ENCODE results near the gene NR0B1. TPM values are rescaled to one million over a fixed set of nuclear protein-coding genes. Genes with fewer than 3 reads are reported as not detected.

Gene NR0B1
- total RNA-seq, 2 donors from 2014 or later = 9.6 to 15.2 TPM

GRCh38 chrX:30313322-30313721, 4.1 kb upstream of the NR0B1 start:
- Mint-ChIP-seq H3K36me3 (ENCODE audit: low read depth) (no peaks in the 10 kb centered on the region), H3K4me3 (no peak overlapping the region), H3K4me1 (no peaks in the 10 kb centered on the region), H3K27ac (no peak overlapping the region), H3K9me3 (no peaks in the 10 kb centered on the region), H3K27me3 (ENCODE audit: insufficient read depth) (peaks cover 27% of the 10 kb centered on the region)
- H3K9ac ChIP-seq (ENCODE audit: extremely low read depth, low read length, poor library complexity, severe bottlenecking) = no peak overlapping the region
- no peak overlapping the region for H3K4me3 ChIP-seq (ENCODE audit: low read length)
- no peaks in the 10 kb centered on the region for H3K4me1 ChIP-seq (ENCODE audit: control insufficient read depth, insufficient read depth, low read length)
- no peak for TF ChIP-seq CTCF (conservative IDR thresholded peaks at IDR 0.05)
- no peak for DNase-seq
- H3K36me3 ChIP-seq (ENCODE audit: control insufficient read depth, insufficient read depth, low read length) = no peaks in the 10 kb centered on the region
- no peaks in the 10 kb centered on the region for H3K9me3 ChIP-seq (ENCODE audit: control insufficient read depth, low read length)
- peaks cover 17% of the 10 kb centered on the region for H3K27me3 ChIP-seq (ENCODE audit: control insufficient read depth, insufficient read depth, low read length, poor library complexity, severe bottlenecking)
- WGBS, 2 experiments (ENCODE audit: insufficient coverage in 1 of 2, insufficient read length in 1 of 2) = 80 to 91% methylated on average over 1 to 3 of the region's 3 CpGs
- no peak overlapping the region for H3K27ac ChIP-seq (ENCODE audit: low read depth, low read length)

GRCh38 chrX:30312858-30313257, 3.7 kb upstream of the NR0B1 start:
- Histone ChIP-seq H3K9ac (ENCODE audit: extremely low read depth, low read length, poor library complexity, severe bottlenecking) (no peak overlapping the region), H3K36me3 (ENCODE audit: control insufficient read depth, insufficient read depth, low read length) (no peaks in the 10 kb centered on the region), H3K4me3 (ENCODE audit: low read length) (no peak overlapping the region), H3K4me1 (ENCODE audit: control insufficient read depth, insufficient read depth, low read length) (no peaks in the 10 kb centered on the region), H3K27ac (ENCODE audit: low read depth, low read length) (no peak overlapping the region), H3K27me3 (ENCODE audit: control insufficient read depth, insufficient read depth, low read length, poor library complexity, severe bottlenecking) (peaks cover 17% of the 10 kb centered on the region), H3K9me3 (ENCODE audit: control insufficient read depth, low read length) (no peaks in the 10 kb centered on the region)
- Mint-ChIP-seq H3K9me3 (no peaks in the 10 kb centered on the region), H3K4me3 (no peak overlapping the region), H3K36me3 (ENCODE audit: low read depth) (no peaks in the 10 kb centered on the region), H3K4me1 (peaks cover 2% of the 10 kb centered on the region), H3K27me3 (ENCODE audit: insufficient read depth) (peaks cover 32% of the 10 kb centered on the region), H3K27ac (no peak overlapping the region)
- no peak for DNase-seq
- 90% methylated on average over 5 of the region's 5 CpGs; no CpG with 5 or more reads in 1 of the 2 experiments for WGBS, 2 experiments (ENCODE audit: insufficient coverage in 1 of 2, insufficient read length in 1 of 2)
- no peak for TF ChIP-seq CTCF (conservative IDR thresholded peaks at IDR 0.05)

- Histone ChIP-seq H3K36me3 (ENCODE audit: control insufficient read depth, insufficient read depth, low read length) (no peaks in the 10 kb centered on the region), H3K4me3 (ENCODE audit: low read length) (no peak overlapping the region), H3K27ac (ENCODE audit: low read depth, low read length) (no peak overlapping the region), H3K27me3 (ENCODE audit: control insufficient read depth, insufficient read depth, low read length, poor library complexity, severe bottlenecking) (peaks cover 17% of the 10 kb centered on the region), H3K9ac (ENCODE audit: extremely low read depth, low read length, poor library complexity, severe bottlenecking) (no peak overlapping the region), H3K9me3 (ENCODE audit: control insufficient read depth, low read length) (no peaks in the 10 kb centered on the region), H3K4me1 (ENCODE audit: control insufficient read depth, insufficient read depth, low read length) (no peaks in the 10 kb centered on the region)
- 65 to 94% methylated on average over 2 to 3 of the region's 5 CpGs for WGBS, 2 experiments (ENCODE audit: insufficient coverage in 1 of 2, insufficient read length in 1 of 2)
- Mint-ChIP-seq H3K4me1 (peaks cover 9% of the 10 kb centered on the region), H3K9me3 (no peaks in the 10 kb centered on the region), H3K27me3 (ENCODE audit: insufficient read depth) (peaks cover 46% of the 10 kb centered on the region), H3K27ac (no peak overlapping the region), H3K4me3 (no peak overlapping the region), H3K36me3 (ENCODE audit: low read depth) (peaks cover 3% of the 10 kb centered on the region)
- no peak for TF ChIP-seq CTCF (conservative IDR thresholded peaks at IDR 0.05)
- DNase-seq = no peak
Measured at GRCh38 chrX:30310429-30311206, 1.4 kb upstream of the NR0B1 start.

Data from endodermal cell (in vitro differentiated cells).